ENCODE data around the gene NAPA. TPM values are rescaled to one million over a fixed set of nuclear protein-coding genes. Genes with fewer than 3 reads are reported as not detected.

Gene NAPA
- total RNA-seq, 4 donors from 2014 or later = 78.4 to 154 (median 105) TPM

GRCh38 chr19:47450478-47450877 is 64.4 kb downstream of the NAPA start:
- H3K27ac ChIP-seq = no peak overlapping the region
- H3K4me1 ChIP-seq = peaks cover 0 to 26% (median 4%) of the 10 kb centered on the region in 4 donors
- H3K36me3 ChIP-seq = no peaks in the 10 kb centered on the region
- TF ChIP-seq, protein P1, sequence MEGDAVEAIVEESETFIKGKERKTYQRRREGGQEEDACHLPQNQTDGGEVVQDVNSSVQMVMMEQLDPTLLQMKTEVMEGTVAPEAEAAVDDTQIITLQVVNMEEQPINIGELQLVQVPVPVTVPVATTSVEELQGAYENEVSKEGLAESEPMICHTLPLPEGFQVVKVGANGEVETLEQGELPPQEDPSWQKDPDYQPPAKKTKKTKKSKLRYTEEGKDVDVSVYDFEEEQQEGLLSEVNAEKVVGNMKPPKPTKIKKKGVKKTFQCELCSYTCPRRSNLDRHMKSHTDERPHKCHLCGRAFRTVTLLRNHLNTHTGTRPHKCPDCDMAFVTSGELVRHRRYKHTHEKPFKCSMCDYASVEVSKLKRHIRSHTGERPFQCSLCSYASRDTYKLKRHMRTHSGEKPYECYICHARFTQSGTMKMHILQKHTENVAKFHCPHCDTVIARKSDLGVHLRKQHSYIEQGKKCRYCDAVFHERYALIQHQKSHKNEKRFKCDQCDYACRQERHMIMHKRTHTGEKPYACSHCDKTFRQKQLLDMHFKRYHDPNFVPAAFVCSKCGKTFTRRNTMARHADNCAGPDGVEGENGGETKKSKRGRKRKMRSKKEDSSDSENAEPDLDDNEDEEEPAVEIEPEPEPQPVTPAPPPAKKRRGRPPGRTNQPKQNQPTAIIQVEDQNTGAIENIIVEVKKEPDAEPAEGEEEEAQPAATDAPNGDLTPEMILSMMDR (IDR thresholded peaks at IDR 0.05) = no peak
- no peak for TF ChIP-seq POLR2A (IDR thresholded peaks at IDR 0.05)
- DNase-seq = no peak
- peaks cover 0 to 7% (median under 1%) of the 10 kb centered on the region in 4 donors for H3K9me3 ChIP-seq
- peaks cover 0 to 11% of the 10 kb centered on the region in 2 donors for H3K27me3 ChIP-seq
- no peak overlapping the region for H3K4me3 ChIP-seq

DNA sequence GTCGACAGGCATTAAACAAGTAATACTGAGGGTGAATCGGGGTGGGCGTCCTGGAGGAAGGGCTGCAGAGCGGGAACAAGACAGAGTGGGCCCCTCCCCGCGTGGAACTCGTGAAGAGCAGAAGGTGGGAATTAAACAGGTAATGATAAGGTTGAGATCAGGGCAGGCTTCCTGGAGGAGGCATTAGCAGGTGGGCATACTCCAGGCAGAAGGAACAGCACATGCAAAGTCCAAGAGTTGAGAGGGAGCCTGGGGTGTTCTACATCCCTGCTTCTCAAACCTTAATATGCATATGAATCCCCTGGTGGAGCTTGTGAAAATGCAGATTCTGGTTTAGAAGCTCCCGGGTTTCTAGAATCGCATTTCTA is 66.5 kb downstream of the NAPA start:
- TF ChIP-seq POLR2A (IDR thresholded peaks at IDR 0.05) = no peak
- TF ChIP-seq, protein P1 (IDR thresholded peaks at IDR 0.05) = no peak
- peaks cover 0 to 11% of the 10 kb centered on the region in 2 donors for H3K27me3 ChIP-seq

DNA sequence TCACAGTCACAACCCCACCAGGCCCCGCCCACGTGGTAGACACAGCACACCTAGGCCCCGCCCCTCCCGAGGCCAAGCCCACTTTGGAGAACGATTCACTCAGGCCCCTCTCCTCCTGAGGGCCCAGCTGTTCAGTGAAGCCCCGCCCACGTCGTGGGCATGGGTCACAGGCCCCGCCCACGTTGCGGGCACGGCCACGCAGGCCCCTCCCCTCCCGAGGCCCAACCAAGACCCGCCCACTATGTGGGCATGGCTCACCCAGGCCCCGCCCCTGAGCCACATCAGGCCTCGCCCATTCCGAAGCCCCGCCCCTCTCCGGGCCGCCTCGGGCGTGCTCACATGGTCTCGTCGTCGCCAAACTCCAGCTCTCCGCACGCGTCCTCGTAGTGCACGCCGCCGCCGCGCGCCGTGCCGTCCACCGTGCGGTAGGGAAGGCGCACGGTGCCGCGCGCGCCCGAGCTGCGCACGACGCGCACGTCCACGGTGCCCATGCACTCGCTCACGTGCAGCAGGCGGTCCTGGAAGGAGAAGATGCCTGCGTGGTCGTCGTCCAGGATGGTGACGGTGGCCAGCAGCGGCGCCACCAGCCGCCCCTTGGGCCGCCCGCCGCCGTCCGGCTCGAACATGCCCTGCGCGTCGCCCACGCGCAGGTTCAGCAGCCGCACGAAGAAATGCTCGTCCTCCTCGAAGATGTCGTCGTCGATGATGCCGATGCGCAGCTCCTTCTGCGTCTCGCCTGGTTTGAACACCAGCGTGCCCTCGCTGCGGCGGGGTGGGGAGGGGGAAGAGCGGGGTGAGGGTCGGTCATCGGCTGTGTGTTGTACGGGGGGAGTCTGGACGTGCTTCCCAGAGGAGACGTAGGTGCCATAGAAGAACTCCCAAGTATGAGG is 67.1 kb downstream of the NAPA start:
- Histone ChIP-seq H3K27me3 (peaks cover 0 to 11% of the 10 kb centered on the region in 2 donors), H3K9me3 (peaks cover 0 to 7% (median 0%) of the 10 kb centered on the region in 4 donors), H3K4me3 (peak overlapping the region in 2 of 4 donors; percentile 3 to 19), H3K36me3 (no peaks in the 10 kb centered on the region), H3K27ac (no peak overlapping the region), H3K4me1 (peaks cover 0 to 26% (median 7%) of the 10 kb centered on the region in 4 donors)
- TF ChIP-seq, protein P1 (IDR thresholded peaks at IDR 0.05) = no peak
- TF ChIP-seq POLR2A (IDR thresholded peaks at IDR 0.05) = no peak
- peak in 1 of 3 donors; percentile 69 for DNase-seq

More for the DNA sequence above, 66.5 kb downstream of the NAPA start:
- Histone ChIP-seq H3K4me3 (no peak overlapping the region), H3K9me3 (peaks cover 0 to 7% (median 0%) of the 10 kb centered on the region in 4 donors), H3K4me1 (peaks cover 0 to 26% (median 7%) of the 10 kb centered on the region in 4 donors), H3K36me3 (no peaks in the 10 kb centered on the region), H3K27ac (no peak overlapping the region)
- DNase-seq = no peak

DNA sequence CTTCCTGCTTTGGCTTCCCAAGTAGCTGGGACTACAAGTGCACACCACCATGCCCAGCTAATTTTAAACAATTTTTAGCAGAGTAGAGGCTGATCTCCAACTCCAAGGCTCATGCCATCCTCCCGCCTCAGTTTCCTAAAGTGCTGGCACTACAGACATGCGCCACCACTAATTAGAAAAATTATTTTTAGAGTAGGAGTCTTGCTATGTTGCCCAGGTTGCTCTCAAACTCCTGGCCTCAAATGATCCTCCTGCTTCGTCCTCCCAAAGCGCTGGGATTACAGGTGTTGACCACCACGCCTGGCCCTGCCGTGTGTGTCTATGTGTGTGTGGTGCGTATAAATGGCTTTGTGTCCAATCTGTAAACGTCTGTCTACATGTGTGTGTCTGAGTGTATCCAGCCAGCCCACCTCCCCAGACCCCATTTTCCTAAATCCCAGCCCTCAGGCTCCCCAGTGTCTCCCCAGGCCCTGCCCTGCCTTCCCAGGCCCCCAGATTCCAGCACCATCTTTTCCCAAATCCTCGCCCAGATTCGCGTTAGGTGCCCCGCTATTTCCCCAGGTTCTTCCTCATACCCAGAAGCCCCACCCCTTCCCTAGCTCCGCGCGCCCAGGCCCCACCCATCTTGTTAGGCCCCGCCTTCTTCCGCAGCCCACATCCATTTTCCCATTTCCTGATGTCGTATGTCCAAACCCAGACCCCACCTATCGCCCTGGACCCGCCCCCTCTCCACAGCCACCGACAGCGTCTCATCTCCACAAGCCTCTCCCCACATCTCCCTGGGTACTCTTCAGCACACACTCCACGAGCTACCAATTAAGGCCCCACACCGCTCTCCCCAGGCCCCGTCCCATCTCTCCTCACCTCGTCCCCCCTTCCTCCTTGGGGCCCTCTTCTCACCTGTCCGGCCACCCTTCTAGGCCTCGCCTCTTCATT is 68.1 kb downstream of the NAPA start:
- peaks cover 0 to 26% (median 7%) of the 10 kb centered on the region in 4 donors for H3K4me1 ChIP-seq
- H3K27ac ChIP-seq = no peak overlapping the region
- H3K9me3 ChIP-seq = peaks cover 0 to 7% (median 0%) of the 10 kb centered on the region in 4 donors
- H3K36me3 ChIP-seq = no peaks in the 10 kb centered on the region
- H3K4me3 ChIP-seq = peak overlapping the region in 2 of 4 donors; percentile 3 to 19
- peak in 1 of 3 donors; percentile 66 for DNase-seq
- peaks cover 0 to 11% of the 10 kb centered on the region in 2 donors for H3K27me3 ChIP-seq
- TF ChIP-seq POLR2A (IDR thresholded peaks at IDR 0.05) = no peak
- TF ChIP-seq, protein P1 (IDR thresholded peaks at IDR 0.05) = no peak

GRCh38 chr19:47445937-47446402 is 68.9 kb downstream of the NAPA start:
- H3K27me3 ChIP-seq = peaks cover 0 to 11% of the 10 kb centered on the region in 2 donors
- no peaks in the 10 kb centered on the region for H3K36me3 ChIP-seq
- H3K9me3 ChIP-seq = peaks cover 0 to 7% (median 0%) of the 10 kb centered on the region in 4 donors
- TF ChIP-seq, protein P1 (IDR thresholded peaks at IDR 0.05) = no peak
- no peak for TF ChIP-seq POLR2A (IDR thresholded peaks at IDR 0.05)
- peaks cover 0 to 26% (median 7%) of the 10 kb centered on the region in 4 donors for H3K4me1 ChIP-seq
- DNase-seq = peak in 2 of 3 donors; percentile 68 to 72
- H3K27ac ChIP-seq = no peak overlapping the region
- H3K4me3 ChIP-seq = no peak overlapping the region
